KOPT-K1 (cell line): ENCODE data around the gene SLC39A6.
"Not testable (repeated sequence)": the region's sequence is repeated elsewhere in the genome, so short reads cannot be mapped to it uniquely, and the experiment has no call there.

Experiments
- H3K27ac ChIP-seq: fragments of 200-600 bp; sonication (generic); 2 replicates; pipeline ENCODE4 v1.5.1; 2016; ENCODE audit warnings: antibody characterized with exemption, mild to moderate bottlenecking, low read depth, low read length; ENCODE audit not compliant: poor library complexity, severe bottlenecking
- H3K36me3 ChIP-seq: fragments of 200-600 bp; sonication (generic); 2 replicates; pipeline ENCODE4 v1.5.1; 2017; ENCODE audit warnings: antibody characterized with exemption, mild to moderate bottlenecking, low read length, moderate library complexity; ENCODE audit not compliant: insufficient read depth
- H3K9me3 ChIP-seq: fragments of 200-600 bp; sonication (generic); 2 replicates; pipeline ENCODE4 v1.5.1; 2017; ENCODE audit warnings: antibody characterized with exemption, low read length, mild to moderate bottlenecking; ENCODE audit not compliant: insufficient read depth, poor library complexity, severe bottlenecking

The SLC39A6 gene

DNA sequence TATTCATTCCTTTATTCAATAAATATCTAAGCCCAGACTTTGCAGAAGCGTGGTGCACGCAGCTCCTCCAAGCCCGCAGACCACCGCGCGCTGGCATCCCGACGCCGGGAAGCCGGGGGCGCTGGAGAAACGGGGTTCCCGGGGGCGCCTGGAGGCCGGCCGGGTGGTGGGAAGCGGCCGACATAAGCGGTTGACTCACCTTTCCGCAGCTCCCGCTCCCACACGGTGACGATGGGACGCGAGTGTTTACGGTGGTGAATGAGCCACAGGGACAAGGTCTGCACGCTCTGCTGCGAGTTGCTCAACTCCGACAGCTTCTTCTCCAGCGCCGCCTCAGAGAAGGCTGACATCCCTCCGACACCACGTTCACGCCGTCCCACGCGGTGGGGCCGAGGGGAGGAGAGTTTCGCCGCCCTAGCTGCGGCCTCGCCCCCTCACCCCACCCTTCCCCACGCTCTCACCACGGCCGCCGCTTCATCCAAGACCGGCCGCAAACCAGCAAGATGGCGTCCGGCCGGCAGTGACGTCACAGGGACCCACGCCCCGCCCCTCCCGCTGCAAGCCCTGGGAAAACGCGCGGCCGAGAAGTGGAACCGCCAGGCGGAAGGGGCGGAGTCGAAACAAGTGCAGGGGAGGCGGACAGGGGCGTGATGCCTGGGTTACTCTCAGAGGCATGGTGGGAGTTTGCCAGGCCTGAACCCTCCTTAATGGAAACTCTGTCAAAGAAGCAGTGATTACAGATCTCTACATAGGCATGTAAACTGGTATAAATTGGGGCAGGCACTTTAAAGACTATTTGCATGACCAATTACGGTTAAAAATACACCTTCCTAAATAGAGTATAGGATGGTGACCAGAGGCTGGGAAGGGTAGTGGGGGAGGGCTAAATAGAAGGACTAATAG lies 61.8 kb downstream of the SLC39A6 start, which contains the start of gene RPRD1A:
TSS of gene RPRD1A (minus strand) at position 505 of the 903 bp plus-strand sequence. CDS start at position 350, 155 bp downstream.
- peaks cover 9% of the 10 kb centered on the region; the same call in 1 of the 2 replicates for H3K36me3 ChIP-seq
- peak within 1 kb of the TSS; percentile 74 for H3K27ac ChIP-seq
- H3K9me3 ChIP-seq = no peaks in the 10 kb centered on the region

DNA sequence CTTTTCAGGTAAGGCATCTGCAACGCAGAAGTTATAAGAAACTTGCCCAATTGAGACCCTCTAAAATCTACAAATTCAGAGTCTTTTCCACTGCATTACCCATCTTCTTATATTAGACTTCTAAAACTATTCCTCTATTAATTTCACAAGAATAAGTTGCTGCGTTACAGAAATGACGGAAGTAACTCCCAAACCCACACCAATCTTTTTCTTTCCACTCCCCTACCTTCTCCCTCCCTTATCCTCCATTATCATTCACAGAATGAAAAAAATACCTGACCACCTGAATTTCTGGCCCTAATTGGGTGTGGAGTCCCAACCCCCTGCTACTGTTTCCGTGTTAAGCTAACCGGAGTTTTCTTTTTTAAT lies 62.5 kb downstream of the SLC39A6 start:
- no peaks in the 10 kb centered on the region for H3K9me3 ChIP-seq

DNA sequence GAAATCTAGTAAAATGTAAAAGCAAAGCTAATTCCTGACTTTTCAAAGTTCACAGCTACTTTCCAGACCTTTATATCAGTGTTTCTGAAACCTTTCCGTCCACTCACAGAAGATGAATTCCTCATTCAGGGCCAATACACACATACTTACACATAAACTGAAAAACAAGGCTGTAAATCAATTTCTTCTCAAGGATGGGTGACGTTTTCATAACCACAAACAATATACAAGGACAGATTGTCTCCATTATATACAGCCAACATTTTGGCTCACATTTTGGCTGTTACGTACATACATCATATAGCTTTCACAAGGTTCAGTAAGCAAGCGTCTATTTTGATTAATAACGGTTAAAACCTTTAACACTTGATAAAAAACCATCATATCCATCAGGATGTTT lies 63.1 kb downstream of the SLC39A6 start:
- peaks cover 9% of the 10 kb centered on the region; the same call in 1 of the 2 replicates for H3K36me3 ChIP-seq
- peak overlapping the region; percentile 74 for H3K27ac ChIP-seq
- H3K9me3 ChIP-seq = no peaks in the 10 kb centered on the region

More for the DNA sequence above, 62.5 kb downstream of the SLC39A6 start:
- peak overlapping the region; percentile 74 for H3K27ac ChIP-seq
- peaks cover 9% of the 10 kb centered on the region; the same call in 1 of the 2 replicates for H3K36me3 ChIP-seq

GRCh38 chr18:36064809-36065079 lies 64.4 kb downstream of the SLC39A6 start:
- H3K27ac ChIP-seq, H3K9me3 ChIP-seq, H3K36me3 ChIP-seq: not testable (repeated sequence)

DNA sequence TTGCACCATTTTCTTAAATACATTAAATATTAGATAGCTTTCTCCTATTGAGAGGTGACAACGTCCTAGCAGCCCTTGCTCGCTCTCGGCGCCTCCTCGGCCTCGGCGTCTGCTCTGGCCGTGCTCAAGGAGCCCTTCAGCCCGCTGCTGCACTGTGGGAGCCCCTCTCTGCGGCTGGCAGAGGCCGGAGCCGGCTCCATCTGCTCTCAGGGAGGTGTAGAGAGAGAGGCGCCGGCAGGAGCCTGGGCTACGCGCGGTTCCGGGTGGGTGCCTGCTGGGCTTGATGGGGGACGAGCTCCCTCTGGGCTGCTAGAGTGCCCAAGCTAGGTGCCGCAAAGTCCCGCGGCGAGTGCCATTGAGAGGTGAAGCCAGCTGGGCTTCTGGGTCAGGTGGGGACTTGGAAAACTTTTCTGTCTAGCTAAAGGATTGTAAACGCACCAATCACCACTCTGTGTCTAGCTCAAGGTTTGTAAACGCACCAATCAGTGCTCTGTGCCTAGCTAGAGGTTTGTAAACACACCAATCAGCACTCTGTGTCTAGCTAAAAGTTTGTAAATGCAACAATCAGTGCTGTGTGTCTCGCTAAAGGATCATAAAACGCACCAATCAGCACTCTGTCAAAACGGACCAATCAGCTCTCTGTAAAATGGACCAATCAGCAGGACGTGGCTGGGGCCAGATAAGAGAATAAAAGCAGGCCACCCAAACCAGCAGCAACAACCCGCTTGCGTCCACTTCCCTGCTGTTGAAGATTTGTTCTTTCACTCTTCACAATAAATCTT lies 64.9 kb downstream of the SLC39A6 start:
- Histone ChIP-seq H3K9me3 (no peaks in the 10 kb centered on the region), H3K27ac (no peak overlapping the region)

GRCh38 chr18:36058674-36059073 lies 70.5 kb downstream of the SLC39A6 start:
- Histone ChIP-seq H3K36me3 (peaks cover 6% of the 10 kb centered on the region; the same call in 1 of the 2 replicates), H3K27ac (no peak overlapping the region), H3K9me3 (peaks cover 9% of the 10 kb centered on the region)

More for the DNA sequence above, 64.9 kb downstream of the SLC39A6 start:
- H3K36me3 ChIP-seq = peaks cover 9% of the 10 kb centered on the region; the same call in 1 of the 2 replicates
